Measurements from ENCODE around the gene MRPL21.

DNA sequence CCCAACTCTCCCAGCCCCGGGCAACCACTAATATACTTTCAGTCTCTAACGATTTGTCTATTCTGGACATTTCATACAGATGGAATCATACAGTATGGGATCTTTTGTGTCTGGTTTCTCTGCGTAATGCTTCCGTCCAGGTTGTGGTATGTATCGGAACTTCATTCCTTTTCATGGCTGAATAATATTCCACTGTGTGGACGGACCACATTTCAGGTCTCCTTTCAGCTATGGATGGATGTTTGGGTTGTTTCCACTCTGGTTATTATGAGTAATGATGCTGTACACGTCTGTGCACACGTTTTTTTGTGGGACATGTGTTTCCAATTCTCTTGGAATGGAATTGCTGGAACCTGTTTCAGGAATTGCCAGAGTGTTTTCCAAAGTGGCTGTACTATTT is 44.5 kb downstream of the MRPL21 start:
- TF ChIP-seq, protein P1, sequence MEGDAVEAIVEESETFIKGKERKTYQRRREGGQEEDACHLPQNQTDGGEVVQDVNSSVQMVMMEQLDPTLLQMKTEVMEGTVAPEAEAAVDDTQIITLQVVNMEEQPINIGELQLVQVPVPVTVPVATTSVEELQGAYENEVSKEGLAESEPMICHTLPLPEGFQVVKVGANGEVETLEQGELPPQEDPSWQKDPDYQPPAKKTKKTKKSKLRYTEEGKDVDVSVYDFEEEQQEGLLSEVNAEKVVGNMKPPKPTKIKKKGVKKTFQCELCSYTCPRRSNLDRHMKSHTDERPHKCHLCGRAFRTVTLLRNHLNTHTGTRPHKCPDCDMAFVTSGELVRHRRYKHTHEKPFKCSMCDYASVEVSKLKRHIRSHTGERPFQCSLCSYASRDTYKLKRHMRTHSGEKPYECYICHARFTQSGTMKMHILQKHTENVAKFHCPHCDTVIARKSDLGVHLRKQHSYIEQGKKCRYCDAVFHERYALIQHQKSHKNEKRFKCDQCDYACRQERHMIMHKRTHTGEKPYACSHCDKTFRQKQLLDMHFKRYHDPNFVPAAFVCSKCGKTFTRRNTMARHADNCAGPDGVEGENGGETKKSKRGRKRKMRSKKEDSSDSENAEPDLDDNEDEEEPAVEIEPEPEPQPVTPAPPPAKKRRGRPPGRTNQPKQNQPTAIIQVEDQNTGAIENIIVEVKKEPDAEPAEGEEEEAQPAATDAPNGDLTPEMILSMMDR (IDR thresholded peaks at IDR 0.05), result no peak
- TF ChIP-seq EP300 (IDR thresholded peaks at IDR 0.05), result no peak
